Osteocyte (in vitro differentiated cells): ENCODE data around the gene MAPK4. TPM values are rescaled to one million over a fixed set of nuclear protein-coding genes. Genes with fewer than 3 reads are reported as not detected.

ENCODE experiments used
- DNase-seq: peaks from one replicate; pipeline ENCODE4 v3.0.0; 2021; ENCODE audit warnings: mixed read lengths; ENCODE audit not compliant: unreplicated experiment; ENCODE audit errors: extremely low spot score
- H3K27ac Mint-ChIP-seq: one replicate; pipeline ENCODE4 v1.8.0; 2021; ENCODE audit warnings: mild to moderate bottlenecking, mixed read lengths; ENCODE audit not compliant: unreplicated experiment
- H3K27me3 Mint-ChIP-seq: one replicate; pipeline ENCODE4 v1.8.0; 2021; ENCODE audit warnings: mixed read lengths; ENCODE audit not compliant: unreplicated experiment
- H3K36me3 Mint-ChIP-seq: one replicate; pipeline ENCODE4 v1.8.0; 2021; ENCODE audit warnings: mixed read lengths; ENCODE audit not compliant: unreplicated experiment
- H3K4me1 Mint-ChIP-seq: one replicate; pipeline ENCODE4 v1.8.0; 2021; ENCODE audit warnings: mixed read lengths; ENCODE audit not compliant: unreplicated experiment
- H3K4me3 Mint-ChIP-seq: one replicate; pipeline ENCODE4 v1.8.0; 2021; ENCODE audit warnings: mild to moderate bottlenecking, moderate library complexity, mixed read lengths; ENCODE audit not compliant: unreplicated experiment
- H3K9me3 Mint-ChIP-seq: one replicate; pipeline ENCODE4 v1.8.0; 2021; ENCODE audit warnings: mixed read lengths; ENCODE audit not compliant: unreplicated experiment
- CTCF ChIP-seq: fragments of 200-600 bp; sonication (generic); IDR thresholded peaks from 2 replicates; pipeline ENCODE4 v1.5.0; 2021; ENCODE audit warnings: antibody characterized with exemption, mild to moderate bottlenecking, moderate library complexity
- total RNA-seq: library from RNA; stranded (reverse); gene quantifications from 2 replicates; pipeline ENCODE4 v1.2.1, GENCODE V29; 2021

MAPK4 gene
- total RNA-seq, 1 donor from 2014 or later: not detected

GRCh38 chr18:50717563-50717962, 157.7 kb downstream of the MAPK4 start:
- no peak for TF ChIP-seq CTCF
- no peak overlapping the region for H3K27ac Mint-ChIP-seq

GRCh38 chr18:50719471-50720324, 159.8 kb downstream of the MAPK4 start:
- no peaks in the 10 kb centered on the region for H3K27me3 Mint-ChIP-seq
- H3K9me3 Mint-ChIP-seq: no peaks in the 10 kb centered on the region
- no peaks in the 10 kb centered on the region for H3K36me3 Mint-ChIP-seq
- no peaks in the 10 kb centered on the region for H3K4me1 Mint-ChIP-seq
- no peak overlapping the region for H3K4me3 Mint-ChIP-seq
- no peak for DNase-seq
- TF ChIP-seq CTCF: no peak
- no peak overlapping the region for H3K27ac Mint-ChIP-seq

More at GRCh38 chr18:50717563-50717962, 157.7 kb downstream of the MAPK4 start:
- Mint-ChIP-seq H3K27me3 (peaks cover 4% of the 10 kb centered on the region), H3K4me1 (no peaks in the 10 kb centered on the region), H3K36me3 (no peaks in the 10 kb centered on the region), H3K9me3 (no peaks in the 10 kb centered on the region), H3K4me3 (no peak overlapping the region)
- no peak for DNase-seq

- Mint-ChIP-seq H3K36me3 (no peaks in the 10 kb centered on the region), H3K27me3 (no peaks in the 10 kb centered on the region), H3K9me3 (no peaks in the 10 kb centered on the region), H3K4me1 (no peaks in the 10 kb centered on the region), H3K27ac (no peak overlapping the region), H3K4me3 (no peak overlapping the region)
- TF ChIP-seq CTCF: no peak
- no peak for DNase-seq
Observed at GRCh38 chr18:50720325-50720674, 160.4 kb downstream of the MAPK4 start.

GRCh38 chr18:50721006-50721405, 161.1 kb downstream of the MAPK4 start:
- Mint-ChIP-seq H3K4me3 (no peak overlapping the region), H3K9me3 (no peaks in the 10 kb centered on the region), H3K27ac (no peak overlapping the region), H3K27me3 (no peaks in the 10 kb centered on the region), H3K36me3 (no peaks in the 10 kb centered on the region), H3K4me1 (no peaks in the 10 kb centered on the region)
- no peak for DNase-seq
- TF ChIP-seq CTCF: no peak

- no peak for TF ChIP-seq CTCF
- H3K4me3 Mint-ChIP-seq: no peak overlapping the region
- H3K9me3 Mint-ChIP-seq: no peaks in the 10 kb centered on the region
Observed at GRCh38 chr18:50721451-50722120, 161.7 kb downstream of the MAPK4 start.

More at GRCh38 chr18:50721451-50722120, 161.7 kb downstream of the MAPK4 start:
- DNase-seq: no peak
- Mint-ChIP-seq H3K4me1 (no peaks in the 10 kb centered on the region), H3K27me3 (no peaks in the 10 kb centered on the region), H3K27ac (no peak overlapping the region), H3K36me3 (no peaks in the 10 kb centered on the region)
